Astrocyte (in vitro differentiated cells and primary cell): ENCODE data around the gene ERN1. TPM values are rescaled to one million over a fixed set of nuclear protein-coding genes. Genes with fewer than 3 reads are reported as not detected.
"Not testable (repeated sequence)": the region's sequence is repeated elsewhere in the genome, so short reads cannot be mapped to it uniquely, and the experiment has no call there.

Experiments used
- DNase-seq: peaks from one replicate; pipeline ENCODE4 v3.0.0-alpha.2; 2010; ENCODE audit warnings: low read depth
- FAIRE-seq: peaks from 2 replicates; lab custom pipeline; 2011; peaks lifted over from hg19 to GRCh38; lab: Jason Lieb, UNC
- H2AFZ ChIP-seq: 2 replicates; pipeline ENCODE4 v1.6.0; 2012; ENCODE audit warnings: low read depth, low read length, inconsistent platforms
- H3K27ac ChIP-seq: 2 replicates; pipeline ENCODE4 v1.5.1; 2011; ENCODE audit warnings: low read depth, low read length, inconsistent platforms
- H3K27me3 ChIP-seq: 2 replicates; pipeline ENCODE4 v1.6.0; 2011; ENCODE audit warnings: low read length, inconsistent platforms; ENCODE audit not compliant: insufficient read depth
- H3K36me3 ChIP-seq: 2 replicates; pipeline ENCODE4 v1.5.1; 2011; ENCODE audit warnings: low read length, inconsistent platforms; ENCODE audit not compliant: insufficient read depth
- H3K4me1 ChIP-seq: 2 replicates; pipeline ENCODE4 v1.5.1; 2011; ENCODE audit warnings: low read length, inconsistent platforms; ENCODE audit not compliant: insufficient read depth
- H3K4me2 ChIP-seq: 2 replicates; pipeline ENCODE4 v1.6.0; 2012; ENCODE audit warnings: low read length, inconsistent platforms
- H3K4me3 ChIP-seq: 2 replicates; pipeline ENCODE4 v1.5.1; 2011; ENCODE audit warnings: low read depth, mild to moderate bottlenecking, low read length, inconsistent platforms; ENCODE audit not compliant: insufficient read depth
- H3K79me2 ChIP-seq: 2 replicates; pipeline ENCODE4 v1.6.0; 2012; ENCODE audit warnings: mild to moderate bottlenecking, low read length, inconsistent platforms; ENCODE audit not compliant: insufficient read depth
- H3K9ac ChIP-seq: 2 replicates; pipeline ENCODE4 v1.6.0; 2012; ENCODE audit warnings: mild to moderate bottlenecking, low read length, inconsistent platforms
- H3K9me3 ChIP-seq: 2 replicates; pipeline ENCODE4 v1.5.1; 2012; ENCODE audit warnings: low read depth, mild to moderate bottlenecking, low read length, inconsistent platforms; ENCODE audit not compliant: insufficient read depth
- H4K20me1 ChIP-seq: 2 replicates; pipeline ENCODE4 v1.6.0; 2012; ENCODE audit warnings: low read length, inconsistent platforms; ENCODE audit not compliant: insufficient read depth
- H3K27ac Mint-ChIP-seq: one replicate; pipeline ENCODE4 v1.8.0; 2021; ENCODE audit warnings: mild to moderate bottlenecking, mixed read lengths; ENCODE audit not compliant: unreplicated experiment
- H3K27me3 Mint-ChIP-seq: one replicate; pipeline ENCODE4 v1.8.0; 2021; ENCODE audit warnings: low read depth, mixed read lengths; ENCODE audit not compliant: unreplicated experiment
- H3K36me3 Mint-ChIP-seq: one replicate; pipeline ENCODE4 v1.8.0; 2021; ENCODE audit warnings: low read depth, mixed read lengths; ENCODE audit not compliant: unreplicated experiment
- H3K4me1 Mint-ChIP-seq: one replicate; pipeline ENCODE4 v1.8.0; 2021; ENCODE audit warnings: low read depth, mixed read lengths; ENCODE audit not compliant: unreplicated experiment
- H3K4me3 Mint-ChIP-seq: one replicate; pipeline ENCODE4 v1.8.0; 2021; ENCODE audit warnings: mild to moderate bottlenecking, moderate library complexity, mixed read lengths; ENCODE audit not compliant: unreplicated experiment
- H3K9me3 Mint-ChIP-seq: one replicate; pipeline ENCODE4 v1.8.0; 2021; ENCODE audit warnings: mild to moderate bottlenecking, mixed read lengths; ENCODE audit not compliant: unreplicated experiment
- EZH2 ChIP-seq: IDR thresholded peaks from 2 replicates; pipeline ENCODE4 v1.6.1; 2012; ENCODE audit warnings: mild to moderate bottlenecking, low read length, inconsistent platforms; ENCODE audit not compliant: insufficient read depth
- total RNA-seq: library from RNA; stranded (reverse); gene quantifications from 2 replicates; pipeline ENCODE4 v1.2.1, GENCODE V29; 2021
- TF ChIP-seq, protein P1 (sequence below): IDR thresholded peaks from 2 replicates; pipeline ENCODE4 v1.5.1; 2011; ENCODE audit warnings: low read depth, mild to moderate bottlenecking, inconsistent platforms, low read length, moderate library complexity; ENCODE audit not compliant: insufficient read depth

Gene ERN1
- total RNA-seq, 1 donor from 2014 or later: 11.7 TPM

DNA sequence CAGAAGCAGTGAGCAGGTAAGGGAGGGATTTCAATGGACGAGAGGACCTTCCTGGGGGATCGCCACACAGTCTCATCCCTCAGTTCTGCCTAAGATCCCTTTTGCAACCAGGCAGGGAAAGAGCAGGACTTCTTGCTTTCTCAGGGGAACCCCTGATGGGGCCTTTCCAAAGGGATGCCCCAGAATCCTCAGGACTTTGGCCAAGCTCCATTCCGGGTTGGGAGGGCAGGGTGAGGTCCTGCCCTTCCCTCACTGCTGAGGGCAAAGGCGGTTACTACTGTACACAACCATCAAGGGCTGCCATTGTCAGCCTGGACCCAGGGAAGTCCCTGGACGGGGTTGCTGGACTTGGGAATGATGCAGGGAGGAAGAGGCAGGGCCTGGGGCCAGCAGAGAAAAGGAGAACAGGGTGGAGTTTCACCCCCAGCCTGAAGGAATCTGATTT lies 122.1 kb downstream of the ERN1 start:
- TF ChIP-seq, protein P1, sequence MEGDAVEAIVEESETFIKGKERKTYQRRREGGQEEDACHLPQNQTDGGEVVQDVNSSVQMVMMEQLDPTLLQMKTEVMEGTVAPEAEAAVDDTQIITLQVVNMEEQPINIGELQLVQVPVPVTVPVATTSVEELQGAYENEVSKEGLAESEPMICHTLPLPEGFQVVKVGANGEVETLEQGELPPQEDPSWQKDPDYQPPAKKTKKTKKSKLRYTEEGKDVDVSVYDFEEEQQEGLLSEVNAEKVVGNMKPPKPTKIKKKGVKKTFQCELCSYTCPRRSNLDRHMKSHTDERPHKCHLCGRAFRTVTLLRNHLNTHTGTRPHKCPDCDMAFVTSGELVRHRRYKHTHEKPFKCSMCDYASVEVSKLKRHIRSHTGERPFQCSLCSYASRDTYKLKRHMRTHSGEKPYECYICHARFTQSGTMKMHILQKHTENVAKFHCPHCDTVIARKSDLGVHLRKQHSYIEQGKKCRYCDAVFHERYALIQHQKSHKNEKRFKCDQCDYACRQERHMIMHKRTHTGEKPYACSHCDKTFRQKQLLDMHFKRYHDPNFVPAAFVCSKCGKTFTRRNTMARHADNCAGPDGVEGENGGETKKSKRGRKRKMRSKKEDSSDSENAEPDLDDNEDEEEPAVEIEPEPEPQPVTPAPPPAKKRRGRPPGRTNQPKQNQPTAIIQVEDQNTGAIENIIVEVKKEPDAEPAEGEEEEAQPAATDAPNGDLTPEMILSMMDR: no peak
- TF ChIP-seq EZH2: no peak
- Mint-ChIP-seq H3K27ac (no peak overlapping the region), H3K27me3 (peaks cover 20% of the 10 kb centered on the region), H3K4me3 (no peak overlapping the region), H3K4me1 (peaks cover 9% of the 10 kb centered on the region), H3K36me3 (no peaks in the 10 kb centered on the region), H3K9me3 (no peaks in the 10 kb centered on the region)
- no peak overlapping the region for H3K27ac ChIP-seq
- H3K36me3 ChIP-seq: no peaks in the 10 kb centered on the region
- no peak overlapping the region for H3K4me3 ChIP-seq
- no peaks in the 10 kb centered on the region for H3K27me3 ChIP-seq
- H3K4me2 ChIP-seq: no peak overlapping the region
- H3K4me1 ChIP-seq: peaks cover 6% of the 10 kb centered on the region
- no peak for FAIRE-seq
- H2AFZ ChIP-seq: no peak overlapping the region
- H3K79me2 ChIP-seq: no peaks in the 10 kb centered on the region
- no peak for DNase-seq
- H3K9me3 ChIP-seq: no peaks in the 10 kb centered on the region
- no peaks in the 10 kb centered on the region for H4K20me1 ChIP-seq
- no peak overlapping the region for H3K9ac ChIP-seq

DNA sequence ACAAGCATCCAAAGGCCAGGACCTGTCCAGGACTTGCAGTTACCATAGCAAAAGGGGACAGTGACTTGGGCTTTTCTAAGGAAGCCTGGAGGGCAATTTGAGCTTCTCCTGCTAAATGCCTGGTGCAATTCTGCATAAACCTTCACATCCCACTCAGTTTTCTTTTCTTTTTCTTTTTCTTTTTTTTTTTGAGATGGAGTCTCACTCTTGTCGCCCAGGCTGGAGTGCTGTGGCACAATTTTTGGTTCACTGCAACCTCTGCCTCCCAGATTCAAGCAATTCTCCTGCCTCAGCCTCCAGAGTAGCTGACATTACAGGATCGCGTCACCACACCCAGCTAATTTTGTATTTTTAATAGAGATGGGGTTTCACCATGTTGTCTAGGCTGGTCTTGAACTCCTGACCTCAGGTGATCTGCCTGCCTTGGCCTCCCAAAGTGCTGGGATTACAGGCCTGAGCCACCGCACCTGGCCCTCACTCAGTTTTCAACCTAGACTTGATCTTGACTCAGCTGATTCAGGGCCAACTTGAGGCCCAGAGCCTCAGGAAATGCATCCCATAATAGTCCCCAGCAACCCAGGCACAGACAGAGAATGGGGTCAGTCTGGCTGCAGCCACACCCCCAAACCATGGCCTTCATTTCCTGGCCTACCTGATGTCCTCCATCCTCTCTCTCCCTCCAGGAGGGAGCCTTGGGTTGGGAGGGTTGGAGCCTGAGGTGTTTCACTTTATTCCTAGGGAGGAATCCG lies 122.7 kb downstream of the ERN1 start:
- H3K27ac Mint-ChIP-seq, H3K4me3 Mint-ChIP-seq: not testable (repeated sequence)

DNA sequence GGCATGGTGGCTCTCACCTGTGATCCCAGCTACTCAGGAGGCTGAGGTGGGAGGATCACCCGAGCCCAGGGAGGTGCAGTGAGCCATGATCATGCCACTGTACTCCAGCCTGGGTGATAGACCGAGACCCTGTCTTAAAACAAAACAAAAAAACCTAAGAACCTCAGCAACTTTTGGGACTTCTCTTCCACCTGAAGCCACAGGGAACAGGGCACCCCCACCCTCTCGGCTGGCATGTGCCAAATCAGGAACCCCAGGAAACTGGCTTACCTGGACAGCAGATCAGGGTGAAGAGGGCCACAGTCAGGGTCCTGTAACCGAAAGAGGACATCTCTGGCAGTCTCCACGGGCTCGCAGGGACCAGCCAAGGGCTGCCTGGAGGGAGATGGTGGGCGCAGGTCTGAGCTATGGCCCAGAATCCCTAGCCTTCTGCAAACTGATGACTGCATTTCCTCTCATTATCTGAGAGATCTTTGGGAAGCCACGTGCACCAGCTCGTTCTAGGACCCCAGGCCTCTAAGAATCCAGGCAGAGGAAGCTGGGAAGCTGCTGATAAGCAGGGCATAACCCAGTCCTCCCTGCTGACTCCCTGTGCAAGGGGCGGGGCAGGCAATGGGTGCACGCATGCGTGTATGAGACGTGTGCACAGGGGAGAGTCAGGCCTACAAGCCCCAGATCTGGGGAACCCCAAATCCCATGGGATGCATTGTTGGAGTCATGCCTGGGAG lies 123.4 kb downstream of the ERN1 start:
- no peak for FAIRE-seq
- H3K4me3 Mint-ChIP-seq: no peak overlapping the region

More for the DNA sequence above, 122.7 kb downstream of the ERN1 start:
- H3K4me1 Mint-ChIP-seq, H3K36me3 ChIP-seq, H3K27me3 ChIP-seq, H2AFZ ChIP-seq, H3K27ac ChIP-seq, H3K9me3 ChIP-seq, H3K9me3 Mint-ChIP-seq, H4K20me1 ChIP-seq, H3K9ac ChIP-seq, H3K4me3 ChIP-seq, DNase-seq, FAIRE-seq, H3K79me2 ChIP-seq, H3K4me1 ChIP-seq, H3K36me3 Mint-ChIP-seq, H3K4me2 ChIP-seq: not testable (repeated sequence)
- H3K27me3 Mint-ChIP-seq: peaks cover 20% of the 10 kb centered on the region

More for the DNA sequence above, 123.4 kb downstream of the ERN1 start:
- Histone ChIP-seq H3K27me3 (no peaks in the 10 kb centered on the region), H3K9ac (no peak overlapping the region), H3K4me2 (no peak overlapping the region), H3K9me3 (no peaks in the 10 kb centered on the region), H4K20me1 (no peaks in the 10 kb centered on the region), H3K4me1 (peaks cover 6% of the 10 kb centered on the region), H3K36me3 (no peaks in the 10 kb centered on the region), H3K4me3 (no peak overlapping the region), H3K79me2 (no peaks in the 10 kb centered on the region), H3K27ac (no peak overlapping the region), H2AFZ (no peak overlapping the region)
- H3K27me3 Mint-ChIP-seq: peaks cover 20% of the 10 kb centered on the region
- H3K27ac Mint-ChIP-seq: no peak overlapping the region
- H3K4me1 Mint-ChIP-seq: peaks cover 9% of the 10 kb centered on the region
- no peak for DNase-seq
- H3K9me3 Mint-ChIP-seq: no peaks in the 10 kb centered on the region
- no peaks in the 10 kb centered on the region for H3K36me3 Mint-ChIP-seq
- TF ChIP-seq EZH2: no peak
- TF ChIP-seq, protein P1: no peak
